ENCODE data around the gene NR1H4. TPM values are rescaled to one million over a fixed set of nuclear protein-coding genes. Genes with fewer than 3 reads are reported as not detected.

NR1H4 gene
- total RNA-seq, 1 experiment from 2014 or later = not detected

GRCh38 chr12:100433701-100434100, 40.0 kb upstream of the NR1H4 start:
- Histone ChIP-seq H3K4me3 (ENCODE audit: low read depth, low read length) (no peak overlapping the region), H3K9me3 (no peaks in the 10 kb centered on the region), H3K36me3 (ENCODE audit: control insufficient read depth, insufficient read depth, low read length) (no peaks in the 10 kb centered on the region), H3K4me1 (peaks cover 21% of the 10 kb centered on the region), H3K27me3 (replicated peaks; ENCODE audit: control insufficient read depth, insufficient read depth, low read length) (no peaks in the 10 kb centered on the region)
- intact Hi-C loops (cut with micrococcal nuclease; ENCODE audit: unreplicated experiment) = no loop called here
- no peak overlapping the region for H3K4me3 Mint-ChIP-seq (ENCODE audit: unreplicated experiment)
- no peaks in the 10 kb centered on the region for H3K36me3 Mint-ChIP-seq (ENCODE audit: insufficient read depth, unreplicated experiment)
- ChIA-PET POLR2A (no interaction called here), CTCF (no interaction called here)
- TF ChIP-seq CTCF (IDR thresholded peaks at IDR 0.05; ENCODE audit: insufficient read depth in 1 of 2, low read depth in 1 of 2, low read length in 1 of 2, severe bottlenecking in 1 of 2, unreplicated experiment in 1 of 2) = no peak
- H3K27me3 Mint-ChIP-seq (ENCODE audit: insufficient read depth, unreplicated experiment) = no peaks in the 10 kb centered on the region
- no TSS peak for BruUV-seq (replicated peaks)
- H3K9me3 Mint-ChIP-seq (ENCODE audit: unreplicated experiment) = no peaks in the 10 kb centered on the region
- peaks cover 26% of the 10 kb centered on the region for H3K4me1 Mint-ChIP-seq (ENCODE audit: low read depth, unreplicated experiment)
- DNase-seq = no peak
- no peak overlapping the region for H3K27ac Mint-ChIP-seq (ENCODE audit: unreplicated experiment)

- POLR2A ChIA-PET = no interaction called here
- Histone ChIP-seq H3K4me3 (ENCODE audit: low read depth, low read length) (no peak overlapping the region), H3K4me1 (peaks cover 21% of the 10 kb centered on the region), H3K27me3 (replicated peaks; ENCODE audit: control insufficient read depth, insufficient read depth, low read length) (no peaks in the 10 kb centered on the region), H3K9me3 (no peaks in the 10 kb centered on the region), H3K36me3 (ENCODE audit: control insufficient read depth, insufficient read depth, low read length) (no peaks in the 10 kb centered on the region)
- H3K36me3 Mint-ChIP-seq (ENCODE audit: insufficient read depth, unreplicated experiment) = no peaks in the 10 kb centered on the region
- no peaks in the 10 kb centered on the region for H3K27me3 Mint-ChIP-seq (ENCODE audit: insufficient read depth, unreplicated experiment)
- intact Hi-C loops (cut with micrococcal nuclease; ENCODE audit: unreplicated experiment) = no loop called here
- H3K27ac Mint-ChIP-seq (ENCODE audit: unreplicated experiment) = no peak overlapping the region
- no peak for TF ChIP-seq CTCF (IDR thresholded peaks at IDR 0.05; ENCODE audit: insufficient read depth in 1 of 2, low read depth in 1 of 2, low read length in 1 of 2, severe bottlenecking in 1 of 2, unreplicated experiment in 1 of 2)
- peaks cover 26% of the 10 kb centered on the region for H3K4me1 Mint-ChIP-seq (ENCODE audit: low read depth, unreplicated experiment)
- H3K4me3 Mint-ChIP-seq (ENCODE audit: unreplicated experiment) = no peak overlapping the region
- no peak for DNase-seq
- BruUV-seq (replicated peaks) = no TSS peak
- CTCF ChIA-PET = no interaction called here
- no peaks in the 10 kb centered on the region for H3K9me3 Mint-ChIP-seq (ENCODE audit: unreplicated experiment)
Measured at GRCh38 chr12:100434177-100434576, 39.5 kb upstream of the NR1H4 start.

GRCh38 chr12:100435957-100436356, 37.7 kb upstream of the NR1H4 start:
- Mint-ChIP-seq H3K4me3 (ENCODE audit: unreplicated experiment) (no peak overlapping the region), H3K27ac (ENCODE audit: unreplicated experiment) (no peak overlapping the region), H3K27me3 (ENCODE audit: insufficient read depth, unreplicated experiment) (no peaks in the 10 kb centered on the region), H3K36me3 (ENCODE audit: insufficient read depth, unreplicated experiment) (no peaks in the 10 kb centered on the region), H3K4me1 (ENCODE audit: low read depth, unreplicated experiment) (peaks cover 26% of the 10 kb centered on the region), H3K9me3 (ENCODE audit: unreplicated experiment) (no peaks in the 10 kb centered on the region)
- Histone ChIP-seq H3K9me3 (no peaks in the 10 kb centered on the region), H3K4me3 (ENCODE audit: low read depth, low read length) (no peak overlapping the region), H3K27me3 (replicated peaks; ENCODE audit: control insufficient read depth, insufficient read depth, low read length) (no peaks in the 10 kb centered on the region), H3K36me3 (ENCODE audit: control insufficient read depth, insufficient read depth, low read length) (no peaks in the 10 kb centered on the region), H3K4me1 (peaks cover 21% of the 10 kb centered on the region)
- intact Hi-C loops (cut with micrococcal nuclease; ENCODE audit: unreplicated experiment) = no loop called here
- POLR2A ChIA-PET = no interaction called here
- TF ChIP-seq CTCF (IDR thresholded peaks at IDR 0.05; ENCODE audit: insufficient read depth in 1 of 2, low read depth in 1 of 2, low read length in 1 of 2, severe bottlenecking in 1 of 2, unreplicated experiment in 1 of 2) = no peak
- no peak for DNase-seq
- BruUV-seq (replicated peaks) = no TSS peak
- CTCF ChIA-PET = no interaction called here

Data from Caco-2 (cell line).